Kidney epithelial cell (primary cell): ENCODE data around the gene PRKRIP1. TPM values are rescaled to one million over a fixed set of nuclear protein-coding genes. Genes with fewer than 3 reads are reported as not detected.
"Not testable (repeated sequence)": the region's sequence is repeated elsewhere in the genome, so short reads cannot be mapped to it uniquely, and the experiment has no call there.

Experiments used
- DNase-seq: peaks from one replicate; pipeline ENCODE4 v3.0.0-alpha.2; 2010; ENCODE audit warnings: low read depth
- H3K27me3 ChIP-seq: 2 replicates; pipeline ENCODE4 v1.6.0; 2011; ENCODE audit warnings: low read length; ENCODE audit not compliant: control insufficient read depth, insufficient read depth
- H3K36me3 ChIP-seq: 2 replicates; pipeline ENCODE4 v1.5.1; 2011; ENCODE audit warnings: low read length; ENCODE audit not compliant: control insufficient read depth, insufficient read depth
- H3K4me3 ChIP-seq: 2 replicates; pipeline ENCODE4 v1.5.1; 2011; ENCODE audit warnings: low read depth, mild to moderate bottlenecking, control low read depth, low read length
- total RNA-seq: library from RNA; depleted of rRNA; stranded (reverse); fragments of >200 nt; gene quantifications from 2 replicates; pipeline ENCODE4 v1.2.3, GENCODE V29; 2015
- TF ChIP-seq, protein P1 (sequence below): IDR thresholded peaks from 2 replicates; pipeline ENCODE4 v1.5.1; 2011; ENCODE audit warnings: mild to moderate bottlenecking, moderate library complexity, low read length, control low read depth, inconsistent platforms; ENCODE audit not compliant: insufficient read depth, poor library complexity, severe bottlenecking

Gene PRKRIP1
- total RNA-seq, 1 donor from 2014 or later, result 25.3 TPM

- TF ChIP-seq, protein P1, sequence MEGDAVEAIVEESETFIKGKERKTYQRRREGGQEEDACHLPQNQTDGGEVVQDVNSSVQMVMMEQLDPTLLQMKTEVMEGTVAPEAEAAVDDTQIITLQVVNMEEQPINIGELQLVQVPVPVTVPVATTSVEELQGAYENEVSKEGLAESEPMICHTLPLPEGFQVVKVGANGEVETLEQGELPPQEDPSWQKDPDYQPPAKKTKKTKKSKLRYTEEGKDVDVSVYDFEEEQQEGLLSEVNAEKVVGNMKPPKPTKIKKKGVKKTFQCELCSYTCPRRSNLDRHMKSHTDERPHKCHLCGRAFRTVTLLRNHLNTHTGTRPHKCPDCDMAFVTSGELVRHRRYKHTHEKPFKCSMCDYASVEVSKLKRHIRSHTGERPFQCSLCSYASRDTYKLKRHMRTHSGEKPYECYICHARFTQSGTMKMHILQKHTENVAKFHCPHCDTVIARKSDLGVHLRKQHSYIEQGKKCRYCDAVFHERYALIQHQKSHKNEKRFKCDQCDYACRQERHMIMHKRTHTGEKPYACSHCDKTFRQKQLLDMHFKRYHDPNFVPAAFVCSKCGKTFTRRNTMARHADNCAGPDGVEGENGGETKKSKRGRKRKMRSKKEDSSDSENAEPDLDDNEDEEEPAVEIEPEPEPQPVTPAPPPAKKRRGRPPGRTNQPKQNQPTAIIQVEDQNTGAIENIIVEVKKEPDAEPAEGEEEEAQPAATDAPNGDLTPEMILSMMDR, result no peak
- no peak overlapping the region for H3K4me3 ChIP-seq
- H3K36me3 ChIP-seq, result no peaks in the 10 kb centered on the region
- H3K27me3 ChIP-seq, result no peaks in the 10 kb centered on the region
- no peak for DNase-seq
Observed at GRCh38 chr7:102376964-102377466, 19.1 kb upstream of the PRKRIP1 start.

DNA sequence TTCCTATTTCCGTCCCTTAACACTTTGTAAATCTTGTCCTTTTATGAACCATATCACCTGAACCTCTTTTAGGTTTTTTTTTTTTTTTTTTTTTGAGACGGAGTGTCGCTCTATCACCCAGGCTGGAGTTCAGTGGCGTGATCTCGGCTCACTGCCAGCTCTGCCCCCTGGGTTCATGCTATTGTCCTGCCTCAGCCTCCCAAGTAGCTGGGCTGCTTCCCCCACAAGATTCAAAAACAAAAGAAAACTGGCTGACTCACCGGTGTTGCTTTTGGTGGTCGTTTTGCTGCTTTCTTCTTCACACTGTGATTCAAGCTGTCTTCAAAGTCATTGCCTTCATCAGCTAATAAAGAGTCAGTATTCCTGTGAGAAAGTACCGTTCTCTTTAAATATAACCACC is 15.3 kb upstream of the PRKRIP1 start:
- not testable (repeated sequence) for DNase-seq, H3K36me3 ChIP-seq, H3K27me3 ChIP-seq, H3K4me3 ChIP-seq

DNA sequence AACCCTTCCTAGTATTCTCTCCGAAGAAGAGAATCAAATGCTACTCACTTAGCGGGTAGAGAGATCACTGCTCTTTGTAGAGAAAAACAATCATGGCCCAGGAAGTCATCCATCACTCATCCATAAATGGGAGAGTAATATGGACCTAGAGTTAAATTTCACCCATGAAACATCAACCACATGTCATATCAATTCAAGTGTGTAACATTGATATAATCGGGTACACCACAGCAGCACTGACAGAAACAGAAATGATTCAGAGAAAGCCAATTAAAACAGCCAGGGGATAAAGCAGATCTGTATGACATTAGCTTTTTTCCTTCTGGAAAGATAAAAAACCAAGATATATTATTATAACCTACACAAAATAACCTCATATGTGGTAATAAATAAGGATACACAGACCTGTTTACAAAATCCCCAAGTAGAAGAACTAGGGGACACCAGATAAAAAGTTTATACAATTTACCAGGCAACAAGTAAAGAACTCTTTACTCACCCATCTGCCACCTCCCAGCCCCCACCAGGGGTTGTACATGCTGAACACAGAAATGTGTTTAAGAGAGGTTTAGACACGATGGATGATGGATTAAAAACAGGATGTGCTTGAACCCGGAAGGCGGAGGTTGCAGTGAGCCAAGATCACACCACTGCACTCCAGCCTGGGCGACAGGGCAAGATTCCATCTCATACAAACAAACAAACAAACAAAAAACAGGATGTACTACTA is 14.3 kb upstream of the PRKRIP1 start:
- not testable (repeated sequence) for H3K4me3 ChIP-seq, DNase-seq, H3K36me3 ChIP-seq, H3K27me3 ChIP-seq

DNA sequence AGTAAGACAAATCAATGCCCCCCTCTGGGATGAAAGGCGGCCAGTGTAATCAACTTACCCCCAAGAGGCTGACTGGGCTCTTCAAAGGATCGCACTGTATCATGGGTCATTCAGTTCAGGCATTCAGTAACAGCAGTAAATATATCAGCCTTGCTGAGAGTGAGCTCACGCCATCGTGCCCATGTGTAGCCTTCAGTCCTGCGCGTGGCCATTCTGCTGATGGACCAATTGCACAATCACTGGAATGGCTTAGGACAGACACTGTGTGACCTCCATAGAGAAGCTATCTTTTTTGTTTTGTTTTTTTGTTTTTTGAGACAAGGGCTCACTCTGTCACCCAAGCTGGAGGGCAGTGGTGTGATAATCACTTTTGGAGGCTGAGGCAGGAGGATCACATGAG is 9.1 kb upstream of the PRKRIP1 start:
- DNase-seq, result no peak
- TF ChIP-seq, protein P1, result no peak
- no peaks in the 10 kb centered on the region for H3K36me3 ChIP-seq
- H3K27me3 ChIP-seq, result no peaks in the 10 kb centered on the region
- no peak overlapping the region for H3K4me3 ChIP-seq

GRCh38 chr7:102389810-102390209 is 6.4 kb upstream of the PRKRIP1 start:
- TF ChIP-seq, protein P1, result no peak
- DNase-seq, result no peak
- Histone ChIP-seq H3K27me3 (no peaks in the 10 kb centered on the region), H3K4me3 (no peak overlapping the region), H3K36me3 (no peaks in the 10 kb centered on the region)

GRCh38 chr7:102390697-102391484 is 5.3 kb upstream of the PRKRIP1 start:
- TF ChIP-seq, protein P1, result peak; percentile 95
- no peak overlapping the region for H3K4me3 ChIP-seq
- H3K27me3 ChIP-seq, result no peaks in the 10 kb centered on the region
- no peaks in the 10 kb centered on the region for H3K36me3 ChIP-seq
- no peak for DNase-seq

GRCh38 chr7:102392330-102392729 is 3.8 kb upstream of the PRKRIP1 start:
- Histone ChIP-seq H3K4me3 (no peak overlapping the region), H3K36me3 (no peaks in the 10 kb centered on the region), H3K27me3 (no peaks in the 10 kb centered on the region)
- TF ChIP-seq, protein P1, result no peak
- no peak for DNase-seq
